ENCODE results near the gene ATP2A3. TPM values are rescaled to one million over a fixed set of nuclear protein-coding genes. Genes with fewer than 3 reads are reported as not detected.

Gene ATP2A3
- total RNA-seq, 4 donors from 2014 or later, result 8.5 to 60.7 (median 36.4) TPM

DNA sequence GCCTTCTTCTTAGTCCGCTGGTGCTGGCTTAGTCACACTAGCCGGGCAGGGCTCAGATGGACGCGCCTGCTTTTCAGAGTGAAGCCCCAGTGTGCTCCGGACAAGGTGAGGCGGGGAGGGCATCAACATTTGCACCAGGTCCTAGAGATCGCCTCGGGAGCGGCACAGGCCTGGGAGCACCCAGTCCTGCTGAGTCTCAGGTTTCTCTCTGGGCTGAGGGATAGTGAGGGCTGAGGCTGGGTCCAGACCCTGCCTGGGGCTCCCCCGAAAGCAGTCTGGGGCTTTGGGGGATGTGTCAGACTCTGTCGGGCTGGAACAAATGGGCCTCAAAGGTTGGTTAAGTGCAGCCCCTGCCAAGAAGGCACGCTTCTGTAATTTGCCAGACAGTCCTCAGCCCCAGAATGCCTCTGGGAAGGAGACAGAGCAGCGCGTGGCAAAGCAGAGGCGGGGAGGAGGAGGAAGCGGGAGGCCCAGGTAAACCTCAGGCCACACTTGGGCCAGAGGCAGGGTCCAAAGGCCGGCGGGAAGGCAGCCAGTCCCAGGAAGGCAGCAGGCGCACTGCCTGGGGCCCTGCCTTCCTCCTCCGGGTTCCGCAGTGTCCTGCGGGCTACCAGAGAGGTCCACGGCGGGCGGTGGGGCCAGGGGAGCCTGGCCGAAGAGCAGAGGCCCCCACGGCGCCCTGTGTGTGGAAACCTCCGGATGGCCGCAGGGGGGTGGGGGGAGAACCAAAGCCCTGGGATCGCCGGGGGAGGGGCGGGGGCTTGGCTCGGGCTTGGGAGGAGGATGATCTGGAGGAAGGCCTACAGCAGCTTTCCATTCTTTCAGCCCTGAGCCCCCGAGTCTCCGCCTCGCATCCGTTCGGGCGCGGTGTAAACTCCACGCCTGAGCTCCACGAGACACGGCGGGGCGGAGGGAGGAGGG lies 39.5 kb upstream of the ATP2A3 start:
- intact Hi-C loops (cut with DNase I; ENCODE audit: low total_unique reads), result loop anchor here (5.0 kb wide), 2 partner anchors 91 to 141 kb away; no protein-coding TSS in a partner anchor
- 69 to 73% methylated on average over 42 to 44 of the region's 46 CpGs for WGBS, 2 donors
- H3K4me3 ChIP-seq (ENCODE audit: low read depth, poor library complexity, severe bottlenecking), result no peak overlapping the region
- TF ChIP-seq, protein P1, sequence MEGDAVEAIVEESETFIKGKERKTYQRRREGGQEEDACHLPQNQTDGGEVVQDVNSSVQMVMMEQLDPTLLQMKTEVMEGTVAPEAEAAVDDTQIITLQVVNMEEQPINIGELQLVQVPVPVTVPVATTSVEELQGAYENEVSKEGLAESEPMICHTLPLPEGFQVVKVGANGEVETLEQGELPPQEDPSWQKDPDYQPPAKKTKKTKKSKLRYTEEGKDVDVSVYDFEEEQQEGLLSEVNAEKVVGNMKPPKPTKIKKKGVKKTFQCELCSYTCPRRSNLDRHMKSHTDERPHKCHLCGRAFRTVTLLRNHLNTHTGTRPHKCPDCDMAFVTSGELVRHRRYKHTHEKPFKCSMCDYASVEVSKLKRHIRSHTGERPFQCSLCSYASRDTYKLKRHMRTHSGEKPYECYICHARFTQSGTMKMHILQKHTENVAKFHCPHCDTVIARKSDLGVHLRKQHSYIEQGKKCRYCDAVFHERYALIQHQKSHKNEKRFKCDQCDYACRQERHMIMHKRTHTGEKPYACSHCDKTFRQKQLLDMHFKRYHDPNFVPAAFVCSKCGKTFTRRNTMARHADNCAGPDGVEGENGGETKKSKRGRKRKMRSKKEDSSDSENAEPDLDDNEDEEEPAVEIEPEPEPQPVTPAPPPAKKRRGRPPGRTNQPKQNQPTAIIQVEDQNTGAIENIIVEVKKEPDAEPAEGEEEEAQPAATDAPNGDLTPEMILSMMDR (IDR thresholded peaks at IDR 0.05), result no peak
- TF ChIP-seq POLR2A (IDR thresholded peaks at IDR 0.05), result no peak
- peak in 1 of 2 donors; percentile 86 for DNase-seq (ENCODE audit: low spot score in 2 of 2)

GRCh38 chr17:4003131-4003500 lies 38.9 kb upstream of the ATP2A3 start:
- no peak overlapping the region for H3K4me3 ChIP-seq (ENCODE audit: low read depth, poor library complexity, severe bottlenecking)
- peak in 1 of 2 donors; percentile 84 for DNase-seq (ENCODE audit: low spot score in 2 of 2)
- intact Hi-C loops (cut with DNase I; ENCODE audit: low total_unique reads), result loop anchor here (5.0 kb wide), 2 partner anchors 91 to 141 kb away; no protein-coding TSS in a partner anchor
- 86 to 95% methylated on average over 21 of the region's 21 CpGs for WGBS, 2 donors
- TF ChIP-seq, protein P1 (IDR thresholded peaks at IDR 0.05), result no peak
- TF ChIP-seq POLR2A (IDR thresholded peaks at IDR 0.05), result no peak

- DNase-seq (ENCODE audit: low spot score in 2 of 2), result peak in 1 of 2 donors; percentile 54
- intact Hi-C loops (cut with DNase I; ENCODE audit: low total_unique reads), result loop anchor here (5.0 kb wide), 2 partner anchors 89 to 139 kb away; no protein-coding TSS in a partner anchor
- 60 to 64% methylated on average over 13 of the region's 13 CpGs for WGBS, 2 donors
- TF ChIP-seq, protein P1 (IDR thresholded peaks at IDR 0.05), result no peak
- no peak for TF ChIP-seq POLR2A (IDR thresholded peaks at IDR 0.05)
- no peak overlapping the region for H3K4me3 ChIP-seq (ENCODE audit: low read depth, poor library complexity, severe bottlenecking)
Observed at GRCh38 chr17:4001048-4001590, 36.9 kb upstream of the ATP2A3 start.

DNA sequence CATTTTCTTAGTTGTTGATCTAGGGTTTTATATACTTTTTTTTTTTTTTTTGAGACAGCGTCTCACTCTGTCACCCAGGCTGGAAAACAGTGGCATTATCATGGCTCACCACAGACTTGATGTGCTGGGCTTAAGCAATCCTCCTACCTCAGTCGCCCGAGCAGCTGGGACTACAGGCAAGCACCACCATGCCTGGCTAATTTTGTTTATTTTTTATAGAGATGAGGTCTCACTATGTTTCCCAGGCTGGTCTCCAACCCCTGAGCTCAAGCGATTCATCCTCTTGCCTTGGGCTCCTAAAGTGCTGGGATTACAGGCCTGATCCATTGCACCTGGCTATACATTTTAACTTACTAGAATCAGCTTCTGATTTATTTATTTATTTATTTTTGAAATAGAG lies 34.2 kb upstream of the ATP2A3 start:
- DNase-seq (ENCODE audit: low spot score in 2 of 2), result peak in 1 of 2 donors; percentile 36
- 84 to 93% methylated on average over 4 of the region's 4 CpGs for WGBS, 2 donors
- TF ChIP-seq, protein P1 (IDR thresholded peaks at IDR 0.05), result no peak
- TF ChIP-seq POLR2A (IDR thresholded peaks at IDR 0.05), result no peak
- intact Hi-C loops (cut with DNase I; ENCODE audit: low total_unique reads), result no loop called here
- no peak overlapping the region for H3K4me3 ChIP-seq (ENCODE audit: low read depth, poor library complexity, severe bottlenecking)

DNA sequence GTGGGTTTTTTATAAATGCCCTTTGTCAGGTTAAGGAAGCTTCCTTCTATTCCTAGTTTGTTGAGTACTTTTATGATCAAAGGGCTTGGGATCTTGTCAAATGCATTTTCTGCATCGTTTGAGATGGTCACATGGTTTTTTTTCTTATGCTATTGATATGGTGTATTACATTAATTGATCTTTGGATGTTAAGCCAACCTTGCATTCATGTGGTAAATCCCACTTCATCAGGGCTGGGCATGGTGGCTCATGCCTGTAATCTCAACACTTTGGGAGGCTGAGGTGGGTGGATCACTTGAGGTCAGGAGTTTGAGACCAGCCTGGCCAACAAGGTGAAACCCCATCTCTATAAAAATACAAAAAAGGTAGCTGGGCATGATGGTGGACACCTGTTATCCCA lies 30.8 kb upstream of the ATP2A3 start:
- TF ChIP-seq, protein P1 (IDR thresholded peaks at IDR 0.05), result no peak
- no peak for TF ChIP-seq POLR2A (IDR thresholded peaks at IDR 0.05)
- no peak for DNase-seq (ENCODE audit: low spot score in 2 of 2)
- 32 to 36% methylated on average over 1 of the region's 1 CpG for WGBS, 2 donors
- intact Hi-C loops (cut with DNase I; ENCODE audit: low total_unique reads), result no loop called here
- no peak overlapping the region for H3K4me3 ChIP-seq (ENCODE audit: low read depth, poor library complexity, severe bottlenecking)
